Medulla oblongata (tissue), 1 donor: Measurements from ENCODE around the gene BCR.
A peak's percentile ranks its signal among the peaks of the same experiment; 100 is the strongest.
"Not testable (repeated sequence)": the region's sequence is repeated elsewhere in the genome, so short reads cannot be mapped to it uniquely, and the experiment has no call there.

Source experiments
- DNase-seq: peaks from one replicate; pipeline ENCODE4 v3.0.0-alpha.2; 2015; ENCODE audit errors: extremely low spot score

Gene BCR

GRCh38 chr22:23288301-23289129 is 108.2 kb downstream of the BCR start:
- no peak for DNase-seq

GRCh38 chr22:23289130-23289503 is 108.8 kb downstream of the BCR start:
- DNase-seq = no peak

GRCh38 chr22:23289851-23290724 is 109.8 kb downstream of the BCR start:
- DNase-seq = no peak

- DNase-seq = no peak
Observed at GRCh38 chr22:23291806-23292452, 111.6 kb downstream of the BCR start.

GRCh38 chr22:23292453-23293350 is 112.4 kb downstream of the BCR start:
- DNase-seq = no peak

GRCh38 chr22:23293720-23294119 is 113.4 kb downstream of the BCR start:
- no peak for DNase-seq

GRCh38 chr22:23294221-23294620 is 113.9 kb downstream of the BCR start:
- DNase-seq = no peak

- DNase-seq = no peak
Observed at GRCh38 chr22:23300476-23300875, 120.2 kb downstream of the BCR start.

- no peak for DNase-seq
Observed at GRCh38 chr22:23301591-23301990, 121.3 kb downstream of the BCR start.

GRCh38 chr22:23302171-23303002 is 122.1 kb downstream of the BCR start:
- no peak for DNase-seq

GRCh38 chr22:23305321-23305910 is 125.1 kb downstream of the BCR start:
- DNase-seq = no peak

- DNase-seq = peak; percentile 89
Observed at GRCh38 chr22:23305922-23306374, 125.6 kb downstream of the BCR start.

- DNase-seq = no peak
Observed at GRCh38 chr22:23306438-23306921, 126.2 kb downstream of the BCR start.

GRCh38 chr22:23306926-23307325 is 126.6 kb downstream of the BCR start:
- no peak for DNase-seq

- not testable (repeated sequence) for DNase-seq
Observed at GRCh38 chr22:23307511-23307910, 127.2 kb downstream of the BCR start.

GRCh38 chr22:23309261-23309660 is 129.0 kb downstream of the BCR start:
- not testable (repeated sequence) for DNase-seq

GRCh38 chr22:23310443-23311097 is 130.3 kb downstream of the BCR start:
- DNase-seq = not testable (repeated sequence)

- not testable (repeated sequence) for DNase-seq
Observed at GRCh38 chr22:23311635-23312420, 131.5 kb downstream of the BCR start.
